Measurements from ENCODE around the gene VWA3A. TPM values are rescaled to one million over a fixed set of nuclear protein-coding genes. Genes with fewer than 3 reads are reported as not detected.

Gene VWA3A
- total and polyA plus RNA-seq, 2 of the 4 experiments (the other 2 are of a cell fraction), result not detected

GRCh38 chr16:22203091-22203490 lies 110.8 kb downstream of the VWA3A start:
- H4K8ac ChIP-seq (ENCODE audit: low read depth in 2 of 2, low read length in 2 of 2), result no peak overlapping the region
- H3K23ac ChIP-seq (ENCODE audit: low read depth, low read length), result no peak overlapping the region
- ATAC-seq (ENCODE audit: low read depth) (no peak), DNase-seq (no peak)
- H2AK9ac ChIP-seq (replicated peaks; ENCODE audit: low read depth, low read length, poor library complexity), result no peak overlapping the region
- in situ Hi-C loops (cut with MboI; ENCODE audit: low sequenced_read_pairs), result loop anchor here (5.0 kb wide), 1 partner anchor 94 kb away; the partner anchor contains the start of gene POLR3E
- H4K91ac ChIP-seq (ENCODE audit: insufficient read depth, low read depth, low read length), result no peak overlapping the region
- TF ChIP-seq MAZ (IDR thresholded peaks at IDR 0.05; ENCODE audit: borderline replicate concordance, low read depth, low read length) (no peak), MXI1 (IDR thresholded peaks at IDR 0.05; ENCODE audit: borderline replicate concordance, low read depth, low read length) (no peak), POLR2A (IDR thresholded peaks at IDR 0.05; ENCODE audit: low read depth, low read length) (no peak), RFX5 (IDR thresholded peaks at IDR 0.05; ENCODE audit: low read depth, low read length) (no peak), RCOR1 (IDR thresholded peaks at IDR 0.05; ENCODE audit: insufficient replicate concordance, low read length) (no peak), ELK1 (IDR thresholded peaks at IDR 0.05; ENCODE audit: borderline replicate concordance, low read depth, low read length) (no peak), CEBPB (IDR thresholded peaks at IDR 0.05; ENCODE audit: low read depth, low read length) (no peak), BHLHE40 (IDR thresholded peaks at IDR 0.05; ENCODE audit: low read depth, low read length) (no peak), CHD1 (IDR thresholded peaks at IDR 0.05; ENCODE audit: low read depth, low read length) (no peak), CTCF (conservative IDR thresholded peaks at IDR 0.05; ENCODE audit: low read depth, low read length) (no peak), SMC3 (IDR thresholded peaks at IDR 0.05; ENCODE audit: low read depth, low read length) (no peak), FOS (IDR thresholded peaks at IDR 0.05; ENCODE audit: low read depth, low read length) (no peak)
- TF ChIP-seq, protein P1, sequence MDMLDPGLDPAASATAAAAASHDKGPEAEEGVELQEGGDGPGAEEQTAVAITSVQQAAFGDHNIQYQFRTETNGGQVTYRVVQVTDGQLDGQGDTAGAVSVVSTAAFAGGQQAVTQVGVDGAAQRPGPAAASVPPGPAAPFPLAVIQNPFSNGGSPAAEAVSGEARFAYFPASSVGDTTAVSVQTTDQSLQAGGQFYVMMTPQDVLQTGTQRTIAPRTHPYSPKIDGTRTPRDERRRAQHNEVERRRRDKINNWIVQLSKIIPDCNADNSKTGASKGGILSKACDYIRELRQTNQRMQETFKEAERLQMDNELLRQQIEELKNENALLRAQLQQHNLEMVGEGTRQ (IDR thresholded peaks at IDR 0.05; ENCODE audit: low read depth, low read length), result no peak
- H2BK20ac ChIP-seq (ENCODE audit: low read depth, low read length), result no peak overlapping the region
- no peak overlapping the region for H3K14ac ChIP-seq (replicated peaks; ENCODE audit: low read depth, low read length)
- no peaks in the 10 kb centered on the region for H3K36me3 ChIP-seq (ENCODE audit: control insufficient read depth, insufficient read depth, low read length)
- H4K5ac ChIP-seq (ENCODE audit: low read depth, low read length), result no peak overlapping the region
- no peak overlapping the region for H3K18ac ChIP-seq (ENCODE audit: low read depth, low read length)
- no peak overlapping the region for H3K4me2 ChIP-seq (ENCODE audit: low read depth, low read length)
- CTCF ChIA-PET, result no interaction called here
- POLR2A ChIA-PET (ENCODE audit: unreplicated experiment), result no interaction called here
- no peak overlapping the region for H3K27ac ChIP-seq (ENCODE audit: insufficient read depth, low read length)
- dilution Hi-C loops (cut with HindIII; ENCODE audit: low sequenced_read_pairs, unreplicated experiment), result no loop called here
- no peaks in the 10 kb centered on the region for H3K9me3 ChIP-seq (ENCODE audit: control insufficient read depth, insufficient read depth, low read length)
- no peak overlapping the region for H3K56ac ChIP-seq (ENCODE audit: extremely low read depth, insufficient read depth, low read length)
- H3K4ac ChIP-seq (ENCODE audit: low read depth, low read length), result no peak overlapping the region
- WGBS, 2 experiments (ENCODE audit: extremely low coverage in 2 of 2, insufficient read length in 1 of 2), result no CpG with 5 or more reads among the region's 5 CpGs
- peaks cover 14% of the 10 kb centered on the region; the same call in 1 of the 2 replicates for H3K9me1 ChIP-seq (ENCODE audit: insufficient read depth, low read length)
- H2BK5ac ChIP-seq (ENCODE audit: low read depth, low read length, poor library complexity, severe bottlenecking), result no peak overlapping the region
- H3K27me3 ChIP-seq (ENCODE audit: control insufficient read depth, insufficient read depth, low read length), result no peaks in the 10 kb centered on the region
- no peak overlapping the region for H3K4me3 ChIP-seq (ENCODE audit: insufficient read depth, low read depth, low read length)
- no TSS peak for BruUV-seq (replicated peaks)
- H4K20me1 ChIP-seq (ENCODE audit: insufficient read depth, low read length), result peaks cover 10% of the 10 kb centered on the region
- intact Hi-C loops (cut with micrococcal nuclease), result no loop called here
- no peak overlapping the region for H2AK5ac ChIP-seq (ENCODE audit: low read depth, low read length)
- no peak overlapping the region for H2AFZ ChIP-seq (replicated peaks; ENCODE audit: low read length, poor library complexity)
- no peak overlapping the region for H2BK15ac ChIP-seq (ENCODE audit: low read depth, low read length)
- peaks cover 6 to 16% of the 10 kb centered on the region in 2 experiments for H3K79me1 ChIP-seq (ENCODE audit: low read depth in 1 of 2, low read length in 2 of 2)
- H2BK120ac ChIP-seq (ENCODE audit: low read depth, low read length), result no peak overlapping the region
- H3K4me1 ChIP-seq (ENCODE audit: control insufficient read depth, insufficient read depth, low read length), result peaks cover 10% of the 10 kb centered on the region
- H3K9ac ChIP-seq (ENCODE audit: low read depth, low read length), result no peak overlapping the region

All from IMR-90 (cell line).